Panc1 (cell line): ENCODE data around the gene SNRPD2. TPM values are rescaled to one million over a fixed set of nuclear protein-coding genes. Genes with fewer than 3 reads are reported as not detected.
A peak's percentile ranks its signal among the peaks of the same experiment; 100 is the strongest.
"Not testable (repeated sequence)": the region's sequence is repeated elsewhere in the genome, so short reads cannot be mapped to it uniquely, and the experiment has no call there.

Source experiments
- ATAC-seq: fragments of 200-7000 bp; cut with Tn5 transposase; 2 replicates; pipeline ENCODE4 v1.9.1; 2020; ENCODE audit warnings: mild to moderate bottlenecking, moderate library complexity
- BruUV-seq: library from RNA; stranded (reverse); fragments of 400-500 nt; replicated peaks from 2 replicates; lab custom pipeline; 2021; lab: Mats Ljungman, UMichigan
- CTCF ChIA-PET: fragments of 300-600 bp; sonication (Branson Sonifier 250); formaldehyde crosslinking; loops from one replicate; lab custom pipeline; 2022; ENCODE audit warnings: antibody characterized with exemption; lab: Charles Lee
- POLR2A ChIA-PET: fragments of 300-600 bp; sonication (Branson Sonifier 250); formaldehyde crosslinking; loops from one replicate; lab custom pipeline; 2022; ENCODE audit warnings: antibody characterized with exemption; lab: Charles Lee
- DNase-seq: peaks from one replicate; pipeline ENCODE4 v3.0.0-alpha.2; 2010; ENCODE audit warnings: low read depth, low spot score
- H3K27ac ChIP-seq: 2 replicates; pipeline ENCODE4 v1.5.1; 2011; ENCODE audit warnings: mild to moderate bottlenecking, low read length, inconsistent platforms
- H3K27me3 ChIP-seq: fragments of 200-500 bp; sonication (Bioruptor generic); 2 replicates; pipeline ENCODE4 v1.6.0; 2014; ENCODE audit warnings: low read length, inconsistent platforms; ENCODE audit not compliant: control insufficient read depth, insufficient read depth
- H3K36me3 ChIP-seq: fragments of 200-500 bp; sonication (Bioruptor generic); 2 replicates; pipeline ENCODE4 v1.5.1; 2014; ENCODE audit warnings: inconsistent platforms, mild to moderate bottlenecking, low read length, moderate library complexity; ENCODE audit not compliant: control insufficient read depth, insufficient read depth
- H3K4me1 ChIP-seq: 2 replicates; pipeline ENCODE4 v1.5.1; 2011; ENCODE audit warnings: inconsistent platforms, mild to moderate bottlenecking, low read length, moderate library complexity; ENCODE audit not compliant: control insufficient read depth, insufficient read depth
- H3K4me3 ChIP-seq, 2 experiments: 2 replicates each; pipeline ENCODE4 v1.5.1; 2011 to 2012; ENCODE audit warnings: low read depth in 2 of 2, low read length in 2 of 2, mild to moderate bottlenecking in 2 of 2, inconsistent platforms in 1 of 2, moderate library complexity in 1 of 2
- H3K9me3 ChIP-seq: fragments of 200-500 bp; sonication (Bioruptor generic); 2 replicates; pipeline ENCODE4 v1.5.1; 2014; ENCODE audit warnings: low read depth, mild to moderate bottlenecking, inconsistent platforms, low read length, moderate library complexity; ENCODE audit not compliant: control insufficient read depth, insufficient read depth
- POLR2AphosphoS5 ChIP-seq: IDR thresholded peaks from 2 replicates; pipeline ENCODE4 v1.6.1; 2012; ENCODE audit warnings: mild to moderate bottlenecking, low read depth, low read length, moderate library complexity
- SIN3A ChIP-seq: IDR thresholded peaks from 2 replicates; pipeline ENCODE4 v1.6.1; 2012; ENCODE audit warnings: low read depth, mild to moderate bottlenecking, low read length, moderate library complexity, borderline replicate concordance; ENCODE audit not compliant: insufficient read depth
- TCF7L2 ChIP-seq: IDR thresholded peaks from 2 replicates; pipeline ENCODE4 v1.6.1; 2011; ENCODE audit warnings: mild to moderate bottlenecking, low read depth, low read length, inconsistent platforms
- in situ Hi-C: cut with HindIII; loops from 2 replicates; pipeline ENCODE4 v1.10.0; 2016; ENCODE audit warnings: low sequenced_read_pairs, low pct_unique_long_range_greater_than_20kb
- intact Hi-C: fragments of 100-400 bp; cut with micrococcal nuclease; formaldehyde crosslinking; loops from one replicate; pipeline ENCODE4 v1.10.0; 2022; ENCODE audit not compliant: unreplicated experiment
- total RNA-seq: library from RNA; stranded (reverse); gene quantifications from one replicate; pipeline ENCODE4 v1.2.1, GENCODE V29; 2021; ENCODE audit not compliant: unreplicated experiment
- TF ChIP-seq, protein P1 (sequence below), 2 experiments: IDR thresholded peaks; 2 replicates each; pipeline ENCODE4 v1.6.1; 2011 to 2012; ENCODE audit warnings: low read depth in 2 of 2, control low read depth in 1 of 2, low read length in 1 of 2, mild to moderate bottlenecking in 1 of 2, moderate library complexity in 1 of 2; ENCODE audit not compliant: insufficient read depth in 1 of 2
- TF ChIP-seq, protein P2 (sequence below): fragments of 450-650 bp; IDR thresholded peaks from 2 replicates; pipeline ENCODE4 v1.5.1; 2017; ENCODE audit warnings: mild to moderate bottlenecking

The SNRPD2 gene
- total RNA-seq, 1 experiment from 2014 or later, result 496 TPM

GRCh38 chr19:45729800-45730290 lies 38.1 kb upstream of the SNRPD2 start:
- intact Hi-C loops, result no loop called here
- DNase-seq, result no peak
- in situ Hi-C loops, result no loop called here
- ChIA-PET POLR2A (interaction anchor here (0.6 kb wide), 1 partner anchor 22 kb away, joined by 14 read pairs; no protein-coding TSS in a partner anchor), CTCF (no interaction called here)
- Histone ChIP-seq H3K9me3 (no peaks in the 10 kb centered on the region), H3K27ac (peak overlapping the region; percentile 85), H3K4me3 (peak overlapping the region; percentile 76 to 84), H3K27me3 (no peaks in the 10 kb centered on the region), H3K4me1 (no peaks in the 10 kb centered on the region), H3K36me3 (peaks cover 2% of the 10 kb centered on the region; the same call in 1 of the 2 replicates)
- TSS peak; percentile 91 for BruUV-seq
- ATAC-seq, result peak; percentile 3; the same call in 1 of the 2 replicates
- TF ChIP-seq SIN3A (no peak), TCF7L2 (no peak), POLR2AphosphoS5 (no peak)
- TF ChIP-seq, protein P1, sequence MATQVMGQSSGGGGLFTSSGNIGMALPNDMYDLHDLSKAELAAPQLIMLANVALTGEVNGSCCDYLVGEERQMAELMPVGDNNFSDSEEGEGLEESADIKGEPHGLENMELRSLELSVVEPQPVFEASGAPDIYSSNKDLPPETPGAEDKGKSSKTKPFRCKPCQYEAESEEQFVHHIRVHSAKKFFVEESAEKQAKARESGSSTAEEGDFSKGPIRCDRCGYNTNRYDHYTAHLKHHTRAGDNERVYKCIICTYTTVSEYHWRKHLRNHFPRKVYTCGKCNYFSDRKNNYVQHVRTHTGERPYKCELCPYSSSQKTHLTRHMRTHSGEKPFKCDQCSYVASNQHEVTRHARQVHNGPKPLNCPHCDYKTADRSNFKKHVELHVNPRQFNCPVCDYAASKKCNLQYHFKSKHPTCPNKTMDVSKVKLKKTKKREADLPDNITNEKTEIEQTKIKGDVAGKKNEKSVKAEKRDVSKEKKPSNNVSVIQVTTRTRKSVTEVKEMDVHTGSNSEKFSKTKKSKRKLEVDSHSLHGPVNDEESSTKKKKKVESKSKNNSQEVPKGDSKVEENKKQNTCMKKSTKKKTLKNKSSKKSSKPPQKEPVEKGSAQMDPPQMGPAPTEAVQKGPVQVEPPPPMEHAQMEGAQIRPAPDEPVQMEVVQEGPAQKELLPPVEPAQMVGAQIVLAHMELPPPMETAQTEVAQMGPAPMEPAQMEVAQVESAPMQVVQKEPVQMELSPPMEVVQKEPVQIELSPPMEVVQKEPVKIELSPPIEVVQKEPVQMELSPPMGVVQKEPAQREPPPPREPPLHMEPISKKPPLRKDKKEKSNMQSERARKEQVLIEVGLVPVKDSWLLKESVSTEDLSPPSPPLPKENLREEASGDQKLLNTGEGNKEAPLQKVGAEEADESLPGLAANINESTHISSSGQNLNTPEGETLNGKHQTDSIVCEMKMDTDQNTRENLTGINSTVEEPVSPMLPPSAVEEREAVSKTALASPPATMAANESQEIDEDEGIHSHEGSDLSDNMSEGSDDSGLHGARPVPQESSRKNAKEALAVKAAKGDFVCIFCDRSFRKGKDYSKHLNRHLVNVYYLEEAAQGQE (IDR thresholded peaks at IDR 0.05; ENCODE audit: insufficient read depth in 1 of 2, low read depth in 2 of 2, low read length in 1 of 2), result no peak
- TF ChIP-seq, protein P2, sequence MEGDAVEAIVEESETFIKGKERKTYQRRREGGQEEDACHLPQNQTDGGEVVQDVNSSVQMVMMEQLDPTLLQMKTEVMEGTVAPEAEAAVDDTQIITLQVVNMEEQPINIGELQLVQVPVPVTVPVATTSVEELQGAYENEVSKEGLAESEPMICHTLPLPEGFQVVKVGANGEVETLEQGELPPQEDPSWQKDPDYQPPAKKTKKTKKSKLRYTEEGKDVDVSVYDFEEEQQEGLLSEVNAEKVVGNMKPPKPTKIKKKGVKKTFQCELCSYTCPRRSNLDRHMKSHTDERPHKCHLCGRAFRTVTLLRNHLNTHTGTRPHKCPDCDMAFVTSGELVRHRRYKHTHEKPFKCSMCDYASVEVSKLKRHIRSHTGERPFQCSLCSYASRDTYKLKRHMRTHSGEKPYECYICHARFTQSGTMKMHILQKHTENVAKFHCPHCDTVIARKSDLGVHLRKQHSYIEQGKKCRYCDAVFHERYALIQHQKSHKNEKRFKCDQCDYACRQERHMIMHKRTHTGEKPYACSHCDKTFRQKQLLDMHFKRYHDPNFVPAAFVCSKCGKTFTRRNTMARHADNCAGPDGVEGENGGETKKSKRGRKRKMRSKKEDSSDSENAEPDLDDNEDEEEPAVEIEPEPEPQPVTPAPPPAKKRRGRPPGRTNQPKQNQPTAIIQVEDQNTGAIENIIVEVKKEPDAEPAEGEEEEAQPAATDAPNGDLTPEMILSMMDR, result no peak

- intact Hi-C loops, H3K4me1 ChIP-seq, ATAC-seq, CTCF ChIA-PET, H3K27me3 ChIP-seq, BruUV-seq, in situ Hi-C loops, H3K4me3 ChIP-seq, POLR2A ChIA-PET, H3K36me3 ChIP-seq, H3K27ac ChIP-seq, H3K9me3 ChIP-seq, DNase-seq: not testable (repeated sequence)
Measured at GRCh38 chr19:45728683-45729082, 36.9 kb upstream of the SNRPD2 start.

- intact Hi-C loops, H3K27me3 ChIP-seq, CTCF ChIA-PET, H3K4me3 ChIP-seq, DNase-seq, POLR2A ChIA-PET, ATAC-seq, H3K27ac ChIP-seq, BruUV-seq, H3K9me3 ChIP-seq, in situ Hi-C loops, H3K36me3 ChIP-seq: not testable (repeated sequence)
- H3K4me1 ChIP-seq, result peaks cover 15% of the 10 kb centered on the region
Measured at GRCh38 chr19:45720065-45720464, 28.3 kb upstream of the SNRPD2 start.
